ENCODE data around the gene PARVB.
A peak's percentile ranks its signal among the peaks of the same experiment; 100 is the strongest.

PARVB gene

GRCh38 chr22:44071781-44072326 is 47.8 kb downstream of the PARVB start:
- H3K4me3 ChIP-seq (ENCODE audit: low read depth, low read length) = no peak overlapping the region
- TF ChIP-seq, protein P1, sequence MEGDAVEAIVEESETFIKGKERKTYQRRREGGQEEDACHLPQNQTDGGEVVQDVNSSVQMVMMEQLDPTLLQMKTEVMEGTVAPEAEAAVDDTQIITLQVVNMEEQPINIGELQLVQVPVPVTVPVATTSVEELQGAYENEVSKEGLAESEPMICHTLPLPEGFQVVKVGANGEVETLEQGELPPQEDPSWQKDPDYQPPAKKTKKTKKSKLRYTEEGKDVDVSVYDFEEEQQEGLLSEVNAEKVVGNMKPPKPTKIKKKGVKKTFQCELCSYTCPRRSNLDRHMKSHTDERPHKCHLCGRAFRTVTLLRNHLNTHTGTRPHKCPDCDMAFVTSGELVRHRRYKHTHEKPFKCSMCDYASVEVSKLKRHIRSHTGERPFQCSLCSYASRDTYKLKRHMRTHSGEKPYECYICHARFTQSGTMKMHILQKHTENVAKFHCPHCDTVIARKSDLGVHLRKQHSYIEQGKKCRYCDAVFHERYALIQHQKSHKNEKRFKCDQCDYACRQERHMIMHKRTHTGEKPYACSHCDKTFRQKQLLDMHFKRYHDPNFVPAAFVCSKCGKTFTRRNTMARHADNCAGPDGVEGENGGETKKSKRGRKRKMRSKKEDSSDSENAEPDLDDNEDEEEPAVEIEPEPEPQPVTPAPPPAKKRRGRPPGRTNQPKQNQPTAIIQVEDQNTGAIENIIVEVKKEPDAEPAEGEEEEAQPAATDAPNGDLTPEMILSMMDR (IDR thresholded peaks at IDR 0.05; ENCODE audit: low read depth, low read length) = no peak

DNA sequence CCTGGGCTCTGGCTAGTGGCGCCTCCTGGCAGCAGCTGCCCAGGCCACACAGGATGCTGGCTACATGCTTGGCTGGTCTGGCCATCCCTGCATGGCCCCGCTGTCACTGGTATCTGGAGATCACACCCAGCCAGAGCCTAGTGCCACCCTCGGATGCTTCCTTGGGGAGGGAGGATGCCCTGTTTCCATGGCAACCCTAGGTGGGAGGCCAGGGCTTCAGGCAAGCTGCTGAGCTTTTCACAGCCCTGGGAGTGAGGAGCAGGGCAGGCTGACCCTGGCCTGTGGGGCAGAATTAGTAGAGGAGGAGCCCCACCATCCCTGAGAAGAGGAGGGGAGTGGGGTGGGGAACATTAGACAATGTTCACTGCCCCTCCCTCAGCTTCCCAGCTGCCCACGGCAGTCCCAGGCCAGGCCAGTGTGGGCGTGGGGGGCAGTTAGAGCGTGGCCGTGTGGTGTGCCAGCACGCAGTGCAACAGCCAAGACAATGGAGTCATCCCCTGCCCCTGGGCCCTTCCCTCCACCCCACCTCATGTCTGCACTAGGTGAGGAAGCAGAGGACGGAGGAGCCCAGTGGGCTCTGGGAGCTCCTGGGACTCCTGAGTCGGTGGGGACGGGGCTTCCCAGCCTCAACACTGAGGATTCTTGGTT is 50.4 kb downstream of the PARVB start:
- TF ChIP-seq, protein P1 (IDR thresholded peaks at IDR 0.05; ENCODE audit: low read depth, low read length) = no peak
- H3K4me3 ChIP-seq (ENCODE audit: low read depth, low read length) = no peak overlapping the region

GRCh38 chr22:44075022-44075421 is 50.9 kb downstream of the PARVB start:
- no peak overlapping the region for H3K4me3 ChIP-seq (ENCODE audit: low read depth, low read length)
- TF ChIP-seq, protein P1 (IDR thresholded peaks at IDR 0.05; ENCODE audit: low read depth, low read length) = no peak

GRCh38 chr22:44075670-44076069 is 51.6 kb downstream of the PARVB start:
- TF ChIP-seq, protein P1 (IDR thresholded peaks at IDR 0.05; ENCODE audit: low read depth, low read length) = no peak
- no peak overlapping the region for H3K4me3 ChIP-seq (ENCODE audit: low read depth, low read length)

DNA sequence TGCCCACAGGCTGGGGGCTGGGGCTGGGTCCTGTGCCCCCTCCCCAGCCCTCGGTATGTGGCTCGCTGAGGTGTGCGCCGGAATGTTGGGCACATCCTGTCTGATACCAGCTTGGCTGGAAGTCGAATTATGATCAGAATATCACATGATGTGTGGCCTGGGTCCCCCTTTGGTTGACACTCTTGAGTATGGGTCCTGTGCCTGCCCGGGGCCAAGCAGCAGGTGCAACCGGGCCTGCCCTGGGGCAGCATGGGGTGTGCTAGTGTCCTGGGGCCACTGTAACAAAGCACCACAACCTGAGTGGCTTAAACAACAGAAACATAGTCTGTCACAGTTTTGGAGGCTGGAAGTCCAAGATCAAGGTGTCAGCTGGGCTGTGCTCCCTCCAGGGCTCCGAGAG is 52.7 kb downstream of the PARVB start:
- TF ChIP-seq, protein P1 (IDR thresholded peaks at IDR 0.05; ENCODE audit: low read depth, low read length) = no peak
- H3K4me3 ChIP-seq (ENCODE audit: low read depth, low read length) = no peak overlapping the region

DNA sequence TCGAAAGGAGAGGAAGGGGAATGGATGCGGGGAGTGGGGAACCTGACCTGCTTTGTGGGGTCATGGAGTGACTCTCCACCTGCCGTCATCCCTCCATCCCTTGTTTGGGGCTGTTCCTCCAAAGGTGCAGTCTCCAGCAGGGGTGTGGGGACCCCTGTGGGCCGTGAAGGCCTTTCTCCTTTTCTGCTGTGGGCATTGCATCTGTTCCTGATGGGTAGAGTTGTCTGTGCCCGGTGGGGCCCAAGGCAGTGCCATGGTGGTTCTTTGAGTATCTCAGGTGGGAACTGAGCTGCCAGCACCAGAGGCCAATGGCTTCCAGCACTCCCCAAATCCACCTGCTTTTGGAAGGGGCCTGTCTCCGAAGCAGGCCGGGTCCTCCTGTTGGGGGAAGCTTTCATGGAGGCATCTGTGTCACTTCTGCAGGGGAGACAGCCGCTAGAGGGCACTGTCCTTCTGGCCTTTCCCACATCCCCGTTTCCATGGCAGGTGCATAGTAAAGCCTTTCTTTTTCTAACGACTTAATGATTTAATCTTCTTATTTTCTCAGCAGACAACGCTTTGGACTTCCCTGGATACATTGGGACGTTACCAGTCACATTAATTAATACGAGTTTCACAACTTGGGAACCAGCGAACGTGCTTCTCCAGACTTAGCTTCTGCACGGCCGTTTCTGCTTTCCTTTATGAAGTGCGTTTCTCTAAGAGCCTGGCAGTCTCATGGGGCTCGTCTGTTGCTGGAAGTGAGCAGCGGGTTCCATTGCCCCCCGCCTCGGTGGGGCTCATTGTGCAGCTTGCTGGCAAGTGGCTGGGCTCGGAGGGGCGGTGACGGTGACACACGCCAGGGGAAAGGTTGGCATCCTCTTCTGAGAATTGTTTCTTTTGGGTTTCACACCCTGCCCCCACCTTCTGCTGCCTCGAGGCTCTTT is 57.1 kb downstream of the PARVB start:
- TF ChIP-seq, protein P1 (IDR thresholded peaks at IDR 0.05; ENCODE audit: low read depth, low read length) = peak; percentile 77

GRCh38 chr22:44082801-44083200 is 58.7 kb downstream of the PARVB start:
- H3K4me3 ChIP-seq (ENCODE audit: low read depth, low read length) = no peak overlapping the region
- TF ChIP-seq, protein P1 (IDR thresholded peaks at IDR 0.05; ENCODE audit: low read depth, low read length) = no peak

More for the DNA sequence above, 57.1 kb downstream of the PARVB start:
- H3K4me3 ChIP-seq (ENCODE audit: low read depth, low read length) = no peak overlapping the region
